AG04449 (cell line): Measurements from ENCODE around the gene RFC2.

Experiments
- CTCF ChIA-PET: fragments of 350-600 bp; formaldehyde crosslinking; extraction: SDS; loops from one replicate; lab custom pipeline; 2021; ENCODE audit warnings: antibody characterized with exemption; lab: Yijun Ruan, JAX
- POLR2A ChIA-PET: fragments of 400-600, 350-600 bp; formaldehyde crosslinking; extraction: SDS; loops from one replicate; lab custom pipeline; 2020; ENCODE audit warnings: antibody characterized with exemption, inconsistent platforms; lab: Yijun Ruan, JAX
- DNase-seq: peaks from one replicate; pipeline ENCODE4 v3.0.0-alpha.2; 2010; ENCODE audit warnings: low read depth, low spot score
- H3K4me3 ChIP-seq: 2 replicates; pipeline ENCODE4 v1.5.1; 2011; ENCODE audit warnings: low read depth, mild to moderate bottlenecking, control low read depth, low read length
- TF ChIP-seq, protein P1 (sequence below): IDR thresholded peaks from one replicate; pipeline ENCODE4 v1.5.1; 2011; ENCODE audit warnings: mild to moderate bottlenecking, moderate library complexity, low read length, control low read depth, inconsistent platforms; ENCODE audit not compliant: insufficient read depth; ENCODE audit errors: missing control alignments

The RFC2 gene

DNA sequence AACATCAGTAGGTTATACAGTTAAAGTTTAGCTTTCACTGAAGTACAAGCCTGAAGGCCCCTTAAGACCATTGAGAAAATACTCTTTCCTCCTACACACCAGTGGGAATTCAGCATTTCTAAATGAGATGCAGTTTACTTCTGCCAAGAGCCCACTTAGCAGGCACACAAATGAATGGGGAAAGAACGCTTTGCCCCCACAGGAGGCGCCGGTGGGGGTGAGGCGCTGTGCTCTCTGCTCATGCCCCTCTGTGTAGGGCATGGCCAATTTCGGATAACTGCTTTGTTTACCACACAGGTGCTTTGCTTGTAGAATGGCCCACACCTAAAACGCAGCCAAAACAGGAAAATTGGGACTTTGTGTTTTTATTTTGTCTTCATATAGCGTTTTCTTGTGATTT is 60.3 kb downstream of the RFC2 start:
- no peak for DNase-seq
- no peak overlapping the region for H3K4me3 ChIP-seq
- ChIA-PET POLR2A (no interaction called here), CTCF (interaction anchor here (0.6 to 5.6 kb wide), 8 partner anchors 10 to 207 kb away, joined by 3 to 81 read pairs (median 5); no protein-coding TSS in a partner anchor)
- TF ChIP-seq, protein P1, sequence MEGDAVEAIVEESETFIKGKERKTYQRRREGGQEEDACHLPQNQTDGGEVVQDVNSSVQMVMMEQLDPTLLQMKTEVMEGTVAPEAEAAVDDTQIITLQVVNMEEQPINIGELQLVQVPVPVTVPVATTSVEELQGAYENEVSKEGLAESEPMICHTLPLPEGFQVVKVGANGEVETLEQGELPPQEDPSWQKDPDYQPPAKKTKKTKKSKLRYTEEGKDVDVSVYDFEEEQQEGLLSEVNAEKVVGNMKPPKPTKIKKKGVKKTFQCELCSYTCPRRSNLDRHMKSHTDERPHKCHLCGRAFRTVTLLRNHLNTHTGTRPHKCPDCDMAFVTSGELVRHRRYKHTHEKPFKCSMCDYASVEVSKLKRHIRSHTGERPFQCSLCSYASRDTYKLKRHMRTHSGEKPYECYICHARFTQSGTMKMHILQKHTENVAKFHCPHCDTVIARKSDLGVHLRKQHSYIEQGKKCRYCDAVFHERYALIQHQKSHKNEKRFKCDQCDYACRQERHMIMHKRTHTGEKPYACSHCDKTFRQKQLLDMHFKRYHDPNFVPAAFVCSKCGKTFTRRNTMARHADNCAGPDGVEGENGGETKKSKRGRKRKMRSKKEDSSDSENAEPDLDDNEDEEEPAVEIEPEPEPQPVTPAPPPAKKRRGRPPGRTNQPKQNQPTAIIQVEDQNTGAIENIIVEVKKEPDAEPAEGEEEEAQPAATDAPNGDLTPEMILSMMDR, result no peak

GRCh38 chr7:74193054-74193453 is 61.1 kb downstream of the RFC2 start:
- CTCF ChIA-PET, result interaction anchor here (1.5 to 5.6 kb wide), 3 partner anchors 9 to 208 kb away, joined by 6 to 81 read pairs (median 11); no protein-coding TSS in a partner anchor
- TF ChIP-seq, protein P1, result no peak
- POLR2A ChIA-PET, result interaction anchor here (1.1 kb wide), 1 partner anchor 8 kb away, joined by 3 read pairs; no protein-coding TSS in a partner anchor
- no peak overlapping the region for H3K4me3 ChIP-seq
- DNase-seq, result no peak

DNA sequence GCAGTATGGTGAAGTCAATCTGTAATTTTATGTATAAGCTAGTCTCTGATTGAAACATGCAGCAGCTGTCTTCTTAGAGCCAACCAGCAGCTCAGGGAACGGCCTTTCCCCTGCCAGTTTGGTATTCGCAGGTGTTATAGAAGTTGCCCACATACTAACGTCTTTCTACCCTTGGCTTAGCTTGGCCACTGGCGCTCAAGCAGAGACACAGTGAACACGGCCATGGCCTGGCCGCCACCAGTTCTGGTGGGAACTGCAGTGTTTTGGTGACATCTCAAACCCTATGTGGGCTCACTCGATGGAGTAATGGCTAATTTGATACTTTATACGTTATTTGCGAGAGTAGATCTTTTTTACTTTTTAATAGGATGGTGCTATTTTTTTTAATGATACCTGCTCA is 63.0 kb downstream of the RFC2 start:
- no peak for DNase-seq
- TF ChIP-seq, protein P1, result no peak
- CTCF ChIA-PET, result interaction anchor here (0.9 to 5.6 kb wide), 8 partner anchors 9 to 325 kb away, joined by 3 to 81 read pairs (median 6); no protein-coding TSS in a partner anchor
- POLR2A ChIA-PET, result interaction anchor here (1.5 kb wide), 1 partner anchor 16 kb away, joined by 4 read pairs; no protein-coding TSS in a partner anchor
- H3K4me3 ChIP-seq, result no peak overlapping the region

DNA sequence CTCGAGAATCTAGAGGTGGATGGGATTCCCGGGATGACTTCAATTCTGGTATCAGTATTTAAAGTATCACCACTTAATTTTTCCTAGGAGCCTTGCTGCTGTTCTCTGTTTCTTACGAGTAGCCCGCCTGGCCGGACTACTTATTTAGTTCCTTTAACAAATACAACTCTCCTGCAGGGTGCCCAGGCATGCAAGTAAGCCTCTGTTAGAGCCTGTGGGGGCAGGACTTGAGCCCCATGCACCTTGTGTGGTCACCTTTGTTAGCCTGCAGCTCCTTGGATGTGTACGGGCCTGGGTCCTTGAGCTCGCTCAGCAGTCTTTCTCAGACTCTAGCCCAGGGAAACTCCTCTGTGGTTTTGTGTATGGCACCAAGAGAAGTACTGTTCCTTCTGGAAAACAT is 63.9 kb downstream of the RFC2 start:
- DNase-seq, result no peak
- POLR2A ChIA-PET, result no interaction called here
- TF ChIP-seq, protein P1, result no peak
- no peak overlapping the region for H3K4me3 ChIP-seq
- CTCF ChIA-PET, result interaction anchor here (1.1 to 5.6 kb wide), 6 partner anchors 14 to 334 kb away, joined by 3 to 81 read pairs (median 10); no protein-coding TSS in a partner anchor

DNA sequence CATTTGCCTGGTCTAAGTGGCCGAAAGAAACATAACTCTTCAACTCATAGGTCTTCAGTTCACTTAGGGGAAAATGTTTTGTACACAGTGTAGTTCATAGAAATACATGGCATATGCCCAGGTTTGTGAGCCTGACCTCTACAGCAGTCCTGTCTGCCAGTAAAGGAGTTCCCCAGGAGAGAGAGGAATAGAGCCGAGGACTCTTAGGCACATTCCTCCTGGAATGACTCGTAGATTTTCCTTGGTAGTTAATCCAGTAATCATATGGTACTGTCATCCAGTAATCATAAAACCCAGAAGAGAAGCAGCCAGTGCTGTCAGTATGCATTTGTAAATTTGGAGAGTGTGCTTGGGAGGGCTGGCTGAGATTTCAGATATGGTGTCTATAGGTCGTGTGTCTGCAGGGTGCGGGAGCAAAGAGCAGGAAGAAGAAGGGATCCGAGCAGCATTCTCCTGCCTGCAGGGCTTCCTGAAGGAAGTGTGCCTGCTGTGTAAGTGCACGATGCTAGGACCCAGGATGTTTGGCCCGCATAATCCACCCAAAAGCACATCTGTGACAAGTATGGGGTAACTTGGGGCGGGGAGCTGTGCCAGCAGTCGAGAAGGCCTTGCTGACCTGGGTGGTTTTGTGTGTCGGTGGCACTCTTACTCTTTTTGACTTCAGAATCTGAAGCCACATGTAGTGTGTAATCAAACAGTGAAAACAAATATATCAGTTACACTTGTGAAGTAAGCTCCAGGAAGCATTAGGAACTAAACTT is 66.1 kb downstream of the RFC2 start:
- no peak overlapping the region for H3K4me3 ChIP-seq
- ChIA-PET POLR2A (no interaction called here), CTCF (interaction anchor here (1.0 to 3.0 kb wide), 4 partner anchors 13 to 332 kb away, joined by 4 to 18 read pairs (median 6); no protein-coding TSS in a partner anchor)
- no peak for DNase-seq
- TF ChIP-seq, protein P1, result no peak

GRCh38 chr7:74185636-74186035 is 68.6 kb downstream of the RFC2 start:
- DNase-seq, result no peak
- ChIA-PET POLR2A (no interaction called here), CTCF (interaction anchor here (0.7 to 4.7 kb wide), 7 partner anchors 11 to 217 kb away, joined by 3 to 21 read pairs (median 3); no protein-coding TSS in a partner anchor)
- H3K4me3 ChIP-seq, result no peak overlapping the region
- TF ChIP-seq, protein P1, result no peak
